ENCODE results near the gene PTPRN2.

Gene PTPRN2

DNA sequence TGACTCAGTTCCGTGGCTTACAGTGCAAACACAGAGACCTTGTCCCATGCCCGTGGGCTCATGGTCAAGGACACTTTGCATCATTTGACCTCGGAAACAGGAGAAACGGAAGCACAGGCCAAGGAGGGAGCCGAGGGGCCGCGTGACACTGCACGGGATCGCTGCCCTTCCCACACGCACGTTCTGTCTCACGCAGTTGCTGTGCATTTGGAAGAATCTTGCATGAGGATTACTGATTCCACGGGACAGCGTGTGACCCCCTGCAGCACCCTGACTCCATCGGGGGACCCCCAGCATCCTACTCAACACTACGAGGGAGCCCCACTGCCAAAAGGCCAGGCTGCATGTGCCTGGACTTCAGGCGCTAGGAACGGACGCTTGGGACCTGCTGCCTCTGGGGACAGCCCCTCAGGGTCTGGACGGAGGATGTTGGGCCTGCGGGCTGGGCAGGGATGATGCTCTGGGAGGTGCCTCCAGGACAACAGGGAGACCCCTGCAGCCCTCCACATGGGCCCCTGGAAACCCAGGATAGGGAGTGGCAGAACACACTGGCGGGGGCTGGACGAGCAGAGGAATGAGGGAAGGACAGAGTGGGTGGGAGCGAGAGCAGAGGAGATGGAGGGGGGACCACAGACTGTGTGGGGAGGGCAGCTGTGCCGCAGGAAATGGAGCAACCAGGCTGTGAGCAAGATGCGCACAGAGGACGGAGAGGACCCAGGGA lies 1028.6 kb downstream of the PTPRN2 start:
- no peak for DNase-seq

DNA sequence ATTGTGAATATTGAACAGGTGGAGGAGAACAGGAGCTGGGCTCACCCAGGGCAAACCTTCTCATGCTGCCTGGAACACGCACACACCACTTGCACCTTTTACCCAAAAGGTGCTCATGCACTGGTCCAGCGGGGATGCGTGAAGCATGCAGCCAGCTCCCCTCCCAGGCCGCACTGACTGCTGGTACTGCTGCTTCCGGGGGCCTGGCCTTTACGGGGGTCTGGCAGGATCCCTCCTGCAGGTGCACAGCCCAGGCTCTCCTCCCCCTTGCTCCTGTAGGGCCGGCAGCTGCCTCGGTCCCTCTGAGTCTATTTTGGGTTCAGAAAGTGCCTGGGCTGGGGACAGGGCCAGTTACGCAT lies 1029.1 kb downstream of the PTPRN2 start:
- DNase-seq: no peak

DNA sequence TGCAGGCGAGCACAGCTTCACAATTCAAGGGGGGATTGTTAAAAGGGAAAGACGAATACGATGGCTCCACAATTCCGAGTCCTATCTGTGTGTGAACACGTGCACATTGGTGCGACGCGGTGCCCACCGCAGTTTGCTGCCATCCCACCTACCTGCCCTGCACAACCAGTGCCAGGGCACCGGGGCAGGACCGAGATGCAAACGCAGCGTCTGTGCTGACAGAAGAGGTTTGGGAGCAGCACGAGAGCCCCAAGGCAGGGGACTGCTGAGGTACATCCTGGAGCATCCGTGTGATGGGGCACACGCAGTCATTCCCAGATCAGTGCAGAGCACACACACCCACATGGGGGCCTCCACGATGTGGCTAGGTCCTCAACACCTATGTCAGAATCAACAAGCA lies 1029.6 kb downstream of the PTPRN2 start:
- DNase-seq: no peak

DNA sequence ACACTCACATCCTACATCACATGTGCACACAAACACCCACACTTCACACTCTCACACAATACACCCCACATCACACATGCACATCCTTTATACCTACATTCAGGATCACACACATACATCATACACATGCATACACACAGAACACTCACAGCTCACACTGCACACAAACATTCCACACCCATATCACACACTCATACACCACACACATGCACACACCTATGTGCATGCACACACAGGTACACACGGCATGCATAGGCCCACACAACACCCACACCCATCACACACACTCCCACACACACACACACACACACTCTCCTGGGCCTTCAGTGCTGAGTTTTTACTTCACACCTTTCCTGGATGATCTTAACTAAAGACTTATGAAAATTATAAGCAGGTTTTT lies 1030.4 kb downstream of the PTPRN2 start:
- DNase-seq: no peak

DNA sequence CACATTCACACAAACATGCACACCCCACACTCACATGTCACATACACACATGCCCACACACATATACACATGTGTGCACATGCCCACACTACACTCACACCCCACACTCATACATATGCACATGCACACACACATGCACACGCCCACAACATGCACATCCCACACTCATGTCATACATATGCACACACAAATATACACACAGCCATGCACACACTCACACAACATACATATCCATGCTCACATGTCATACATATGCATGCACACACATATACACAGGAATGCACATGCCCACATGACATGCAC lies 1031.0 kb downstream of the PTPRN2 start:
- no peak for DNase-seq

DNA sequence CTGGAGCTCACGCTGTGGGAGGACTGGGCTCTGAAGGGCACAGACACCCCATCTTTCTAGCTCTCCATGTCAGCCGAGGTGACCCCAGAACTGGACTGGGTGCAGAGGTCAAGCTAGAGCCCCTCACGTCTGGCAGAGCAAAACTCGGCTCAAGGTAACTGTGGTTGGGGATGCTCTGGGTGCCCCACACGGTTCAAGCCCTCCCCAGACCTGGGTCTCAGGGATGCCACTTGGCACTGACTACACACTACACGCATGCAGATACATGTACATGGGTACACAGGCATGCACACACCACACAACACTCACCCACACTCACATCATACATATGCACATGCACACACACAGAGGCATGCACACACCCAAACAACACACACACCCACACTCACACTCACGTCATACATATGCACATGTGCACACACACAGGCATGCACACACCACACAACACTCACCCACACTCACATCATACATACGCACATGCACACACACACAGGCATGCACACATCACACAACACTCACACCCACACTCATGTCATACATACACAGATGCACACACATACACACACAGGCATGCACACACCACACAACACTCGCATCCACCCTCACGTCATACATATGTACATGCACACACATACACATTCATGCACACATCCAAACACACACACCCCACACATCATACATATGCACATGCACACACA lies 1031.5 kb downstream of the PTPRN2 start:
- DNase-seq: no peak

DNA sequence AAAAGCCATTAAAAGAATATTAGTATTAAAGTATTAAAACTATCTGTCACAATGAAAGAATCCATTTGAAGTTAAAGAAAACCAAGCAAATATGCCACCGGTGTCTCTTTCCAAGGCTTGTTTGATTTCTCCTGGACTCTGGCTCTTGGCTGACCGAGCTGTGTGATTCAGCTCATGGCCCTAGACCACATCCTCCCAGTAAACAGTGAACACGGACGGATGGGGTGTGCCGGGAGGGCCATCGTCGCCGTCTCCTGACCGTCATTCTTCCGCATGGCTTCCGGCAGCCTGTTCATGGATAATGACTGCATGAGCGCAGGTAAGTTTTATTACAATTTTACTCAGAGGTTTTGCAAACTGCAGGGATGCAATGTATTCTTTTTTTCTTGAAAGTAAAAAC lies 1032.3 kb downstream of the PTPRN2 start:
- no peak for DNase-seq

DNA sequence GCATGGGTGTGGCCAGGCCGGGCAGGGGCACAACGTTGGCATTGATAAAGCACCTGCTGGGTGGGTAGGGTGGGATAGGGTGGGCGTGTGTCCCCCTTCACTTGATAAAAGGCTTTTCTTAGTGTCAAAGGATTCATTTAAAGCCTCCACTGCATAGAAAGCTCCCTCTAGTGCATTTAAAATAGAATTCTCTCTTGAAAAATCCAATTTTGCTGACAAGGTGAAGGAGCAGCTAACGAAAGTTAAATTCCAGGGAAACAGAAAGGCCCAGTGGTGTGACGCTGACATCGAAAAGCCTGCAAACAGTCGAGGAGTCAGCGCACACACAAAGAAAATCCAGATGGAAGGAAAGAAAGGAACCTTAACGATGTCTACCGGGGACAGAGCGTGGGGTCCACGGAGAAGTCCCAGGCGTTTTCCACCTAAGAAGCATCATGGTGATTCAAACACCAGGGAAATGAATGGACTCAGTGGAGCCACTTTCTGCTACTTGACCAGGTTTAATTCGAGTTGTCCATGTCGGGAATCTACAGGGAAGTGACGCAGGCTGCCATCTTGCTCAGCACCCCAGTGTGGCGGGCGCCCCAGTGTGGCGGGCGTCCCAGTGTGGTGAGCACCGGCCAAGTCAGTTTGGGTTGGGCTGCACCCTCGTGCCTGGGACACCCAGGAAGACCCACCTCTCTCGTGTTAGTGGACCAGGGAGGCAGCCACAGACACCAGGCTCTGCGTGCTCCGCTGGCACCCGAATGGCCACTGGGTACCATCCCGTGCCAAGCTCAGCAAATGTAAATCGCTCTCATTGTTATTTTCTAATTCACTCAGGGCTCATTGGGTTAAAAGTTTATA lies 1033.0 kb downstream of the PTPRN2 start:
- DNase-seq: no peak

DNA sequence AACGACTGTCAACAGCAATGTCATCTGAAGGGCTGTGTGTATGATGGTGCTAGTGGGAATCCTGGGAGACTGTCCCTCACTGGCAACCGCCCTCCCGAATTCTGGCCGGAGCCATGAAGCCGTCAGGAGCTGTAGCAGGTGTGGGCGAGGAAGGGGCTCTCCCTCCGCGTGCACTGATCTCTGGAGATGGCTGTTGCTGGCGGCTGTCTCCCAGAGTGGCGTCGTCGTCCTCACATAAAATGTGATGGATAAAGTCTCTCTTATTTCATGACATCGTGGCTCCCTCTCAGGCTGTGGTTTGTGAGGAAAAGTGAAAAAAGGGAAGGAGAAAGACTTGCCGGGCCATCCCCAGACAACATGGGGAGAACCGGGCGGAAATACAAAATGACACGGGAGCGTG lies 1034.4 kb downstream of the PTPRN2 start:
- DNase-seq: no peak

DNA sequence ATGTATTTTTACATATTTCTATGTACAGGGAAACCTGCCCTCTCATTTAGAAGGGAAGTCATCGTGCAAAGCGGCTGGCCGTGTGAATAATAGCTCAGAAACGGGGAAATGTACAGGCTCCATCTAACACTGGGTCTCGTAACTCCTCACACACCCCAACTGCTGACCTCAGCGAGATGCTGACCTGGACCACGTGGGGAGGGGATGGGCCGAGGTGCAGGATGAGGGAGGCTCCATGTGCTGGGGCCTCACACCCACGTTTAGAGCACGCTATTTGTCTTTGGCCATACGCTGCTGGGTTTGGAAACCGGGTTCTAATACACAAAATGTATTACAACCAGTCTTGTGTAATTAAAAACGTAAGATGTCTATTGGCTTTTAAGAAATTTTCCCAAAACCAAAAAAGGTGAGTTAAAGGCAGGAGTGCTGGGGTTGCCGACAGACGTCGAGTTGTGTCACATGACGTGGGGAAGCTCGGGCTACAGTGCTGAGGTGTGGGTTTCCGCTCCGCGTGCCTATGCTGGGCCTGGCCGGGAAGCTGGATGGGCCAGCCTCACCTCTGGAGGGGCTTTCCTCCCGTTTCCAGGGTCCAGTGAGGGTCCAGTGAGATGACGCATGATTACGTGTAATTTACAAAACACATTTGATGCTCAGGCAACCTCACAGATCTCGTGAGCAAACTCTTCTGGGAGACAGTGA lies 1035.2 kb downstream of the PTPRN2 start:
- DNase-seq: no peak

DNA sequence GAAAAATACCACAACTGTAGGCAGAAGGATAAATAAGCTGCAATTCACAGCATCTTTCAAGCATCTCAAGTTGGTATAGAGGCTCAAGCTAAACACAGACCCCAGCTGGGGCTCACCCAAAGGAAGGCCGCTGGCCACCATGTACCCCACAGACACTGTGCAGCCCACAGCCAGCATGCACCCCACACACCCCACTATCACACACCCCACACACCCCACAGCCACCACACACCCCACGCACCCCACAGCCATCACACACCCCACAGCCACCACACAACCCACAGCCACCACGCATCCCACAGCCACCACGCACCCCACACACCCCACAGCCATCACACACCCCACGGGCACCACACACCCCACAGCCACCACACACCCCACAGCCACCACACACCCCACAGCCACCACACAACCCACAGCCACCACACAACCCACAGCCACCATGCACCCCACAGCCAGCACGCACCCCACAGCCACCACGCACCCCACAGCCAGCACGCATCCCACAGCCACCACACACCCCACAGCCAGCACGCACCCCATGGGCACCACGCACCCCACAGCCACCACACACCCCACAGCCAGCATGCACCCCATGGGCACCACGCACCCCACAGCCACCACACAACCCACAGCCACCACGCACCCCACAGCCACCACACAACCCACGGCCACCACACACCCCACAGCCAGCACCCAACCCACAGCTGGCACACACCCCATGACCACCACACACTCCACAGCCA lies 1036.1 kb downstream of the PTPRN2 start:
- no peak for DNase-seq

DNA sequence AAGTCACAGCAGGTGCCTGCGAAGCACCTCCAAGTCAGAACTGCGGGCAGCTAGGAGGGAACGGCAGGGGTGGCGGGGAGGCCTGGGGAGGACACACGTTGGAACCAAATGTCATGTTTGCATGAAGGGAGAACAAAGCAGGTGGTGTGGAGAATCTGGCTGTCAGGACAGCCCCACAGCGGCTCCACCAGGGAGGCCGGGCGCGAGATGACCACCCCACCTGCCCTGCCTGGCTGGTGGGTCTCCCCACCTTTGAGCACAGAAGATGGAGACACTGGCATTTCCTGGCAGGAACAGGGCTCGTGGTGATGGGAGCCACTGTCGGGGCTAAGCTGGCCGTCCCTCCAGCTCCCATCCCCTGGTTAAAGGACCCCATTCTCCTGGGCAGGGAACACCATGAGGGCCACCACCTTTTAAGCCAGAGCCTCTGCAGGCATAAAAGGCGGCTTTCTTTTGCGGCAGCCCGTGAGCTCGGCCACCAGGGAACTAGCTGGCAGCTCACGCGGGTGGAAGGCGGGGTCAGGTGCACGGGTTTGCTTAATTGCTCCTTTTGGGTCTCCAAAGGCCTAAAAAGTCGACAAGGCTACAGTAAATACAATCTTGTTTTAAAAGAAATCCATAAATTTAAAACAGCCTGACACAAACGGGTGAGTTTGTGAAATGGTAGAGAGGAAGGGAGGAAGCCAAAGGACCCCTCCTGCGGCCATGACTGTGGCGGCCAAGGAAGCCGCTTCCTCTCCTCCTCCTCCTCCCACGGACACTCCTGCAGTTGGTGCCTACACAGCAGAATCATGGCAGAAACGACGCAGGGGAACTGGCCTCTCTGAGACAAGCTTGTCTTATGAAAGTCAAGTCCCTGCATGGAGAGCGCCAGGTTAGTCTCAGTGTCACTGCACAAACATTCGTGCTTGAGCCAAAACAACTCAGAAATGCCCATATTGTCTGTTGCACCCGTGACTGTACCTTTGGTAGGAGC lies 1037.0 kb downstream of the PTPRN2 start:
- no peak for DNase-seq

DNA sequence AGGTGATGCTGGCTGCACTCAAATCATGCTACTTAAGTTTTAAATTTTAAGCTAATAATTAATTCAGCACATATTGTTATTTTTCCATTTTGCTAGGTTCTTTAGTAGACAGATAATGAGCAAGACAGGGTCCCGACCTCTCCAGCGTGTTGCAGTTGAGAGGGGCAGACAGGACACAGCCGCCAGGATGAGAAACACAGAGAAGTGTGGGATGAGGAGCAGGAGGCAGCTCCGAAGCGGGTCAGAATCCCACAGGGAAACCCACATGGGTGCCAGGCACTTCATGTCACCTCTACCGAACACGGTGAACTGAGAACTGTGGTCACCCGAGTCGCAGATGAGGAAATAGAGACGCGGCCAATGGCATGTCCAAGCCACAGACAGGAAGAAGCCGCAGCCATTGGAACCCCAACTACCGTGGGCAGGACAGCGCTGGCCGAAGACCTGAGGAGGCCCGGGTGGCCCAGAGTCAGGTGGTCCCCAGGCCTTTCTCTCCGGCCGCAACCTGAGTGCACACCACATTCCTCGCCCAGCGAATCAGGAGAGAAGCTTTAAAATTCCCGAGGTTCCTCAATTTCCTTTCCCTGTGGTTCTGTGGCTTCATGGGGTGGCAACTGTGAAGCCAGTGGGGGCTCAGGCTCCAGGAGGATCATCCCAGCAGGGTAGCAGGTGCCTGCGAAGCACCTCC lies 1037.9 kb downstream of the PTPRN2 start:
- no peak for DNase-seq

DNA sequence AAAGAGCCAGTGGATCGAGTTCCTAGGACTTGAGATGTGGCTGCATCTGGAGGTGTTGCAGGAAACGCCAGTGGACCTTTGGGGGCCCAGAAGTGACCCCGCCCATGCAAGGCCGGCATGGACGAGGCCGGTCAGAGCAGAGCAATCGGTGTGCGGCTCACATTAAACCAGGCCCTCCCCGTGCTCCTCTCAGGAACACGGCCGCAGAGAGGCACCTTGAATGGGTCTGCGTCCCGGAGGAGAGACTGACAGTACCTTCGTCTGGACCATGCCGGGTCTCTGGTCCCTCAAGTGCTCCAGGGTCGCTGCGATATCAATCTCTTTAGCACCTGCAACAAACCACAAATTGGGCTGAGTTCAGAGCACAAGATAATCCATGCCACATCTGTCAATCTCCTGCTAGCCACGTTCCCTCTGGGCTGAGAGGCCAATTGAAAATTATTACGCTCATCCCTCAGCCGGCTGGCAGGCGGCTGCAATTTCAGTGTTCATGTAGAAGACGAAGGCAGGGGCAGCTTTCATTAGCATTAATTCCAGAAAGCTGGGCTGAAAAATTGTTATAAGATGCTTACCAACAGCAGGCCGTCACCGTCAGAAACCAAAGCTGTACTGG lies 1038.8 kb downstream of the PTPRN2 start:
- DNase-seq: no peak

DNA sequence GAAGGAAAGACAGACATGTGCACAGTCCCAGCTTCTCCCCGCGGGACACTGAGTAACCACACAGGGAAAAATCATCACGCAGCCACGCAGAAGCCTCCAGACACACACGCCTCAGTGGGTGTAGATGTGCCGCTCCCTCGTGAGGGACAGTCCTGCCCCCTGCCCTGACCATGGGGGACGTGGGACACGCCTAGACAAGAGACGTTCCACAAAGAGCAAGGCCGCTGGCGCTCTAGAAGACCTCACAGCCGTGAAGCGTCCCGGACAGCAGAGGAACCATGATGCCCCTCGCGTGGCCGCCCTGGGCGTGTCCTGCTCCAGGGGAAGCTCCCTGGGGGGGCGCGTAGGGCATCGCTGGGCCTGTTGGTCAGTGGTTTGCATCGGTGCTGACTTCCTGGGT lies 1040.0 kb downstream of the PTPRN2 start:
- DNase-seq: no peak

DNA sequence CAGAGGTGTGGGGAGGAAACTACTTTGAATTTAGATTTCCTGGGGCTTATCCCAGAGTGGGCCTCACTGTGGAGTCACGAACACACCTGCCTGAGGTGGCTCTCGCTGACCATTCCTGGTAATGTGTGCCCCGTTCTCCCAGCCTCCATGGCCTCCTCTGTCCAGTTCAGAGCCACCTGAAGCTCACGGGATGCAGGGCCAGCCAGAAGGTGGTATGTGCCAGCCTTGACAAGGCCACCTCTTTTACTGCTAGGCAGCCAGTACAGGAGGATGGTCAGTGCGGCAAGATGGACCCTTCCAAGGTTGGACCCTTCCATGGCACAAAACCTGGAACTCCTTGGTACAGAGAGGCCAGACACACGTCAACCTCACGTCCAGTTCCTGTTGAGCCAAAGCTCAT lies 1040.5 kb downstream of the PTPRN2 start:
- DNase-seq: no peak

DNA sequence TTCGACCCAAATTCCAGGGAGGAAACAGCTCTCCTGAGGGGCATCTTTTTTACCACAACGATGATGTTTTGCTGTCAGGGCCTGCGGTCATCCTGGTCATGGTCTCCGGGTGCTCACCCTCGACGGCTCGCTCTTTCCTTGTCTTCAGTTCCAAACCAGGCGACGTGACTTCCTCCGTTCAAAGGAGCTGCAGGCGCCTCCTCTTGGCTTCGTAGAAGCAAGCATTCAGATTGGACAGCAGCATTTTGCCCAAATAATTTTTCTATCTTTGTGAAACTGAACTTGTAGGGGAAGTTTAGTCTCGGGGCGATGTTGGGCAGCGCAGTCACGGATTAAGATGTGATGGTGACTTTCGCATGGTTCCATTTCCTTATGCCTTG lies 1042.0 kb downstream of the PTPRN2 start:
- DNase-seq: no peak

DNA sequence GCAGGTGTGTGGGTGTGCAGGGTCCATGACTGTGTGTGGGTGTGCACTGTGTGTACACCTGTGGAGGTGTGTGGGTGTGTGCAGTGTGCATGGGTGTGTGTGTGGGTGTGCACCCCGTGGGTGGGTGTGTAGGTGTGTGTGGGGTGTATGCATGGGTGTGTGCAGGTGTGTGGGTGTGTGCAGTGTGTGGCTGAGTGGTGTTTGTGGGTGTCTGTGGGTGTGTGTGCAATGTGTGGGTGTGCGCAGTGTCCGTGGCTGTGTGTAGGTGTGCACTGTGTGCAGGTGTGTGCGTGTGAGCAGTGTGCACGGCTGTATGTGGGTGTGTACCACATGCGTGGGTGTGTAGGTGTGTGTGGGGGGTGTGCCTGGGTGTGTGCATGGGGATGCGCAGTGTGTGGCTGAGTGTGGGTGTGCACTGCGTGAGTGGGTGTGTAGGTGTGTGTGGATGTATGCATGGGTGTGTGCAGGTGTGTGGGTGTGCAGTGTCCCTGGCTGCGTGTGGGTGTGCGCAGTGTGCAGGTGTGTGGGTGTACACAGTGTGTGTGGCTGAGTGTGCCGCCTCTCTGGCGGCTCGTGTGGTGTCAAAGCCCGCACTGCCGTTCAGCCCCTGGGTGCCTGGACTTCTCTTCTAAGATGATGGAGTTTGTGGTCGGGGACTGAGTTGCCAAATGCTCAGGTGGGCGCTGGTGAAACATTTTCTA lies 1042.5 kb downstream of the PTPRN2 start:
- DNase-seq: no peak

DNA sequence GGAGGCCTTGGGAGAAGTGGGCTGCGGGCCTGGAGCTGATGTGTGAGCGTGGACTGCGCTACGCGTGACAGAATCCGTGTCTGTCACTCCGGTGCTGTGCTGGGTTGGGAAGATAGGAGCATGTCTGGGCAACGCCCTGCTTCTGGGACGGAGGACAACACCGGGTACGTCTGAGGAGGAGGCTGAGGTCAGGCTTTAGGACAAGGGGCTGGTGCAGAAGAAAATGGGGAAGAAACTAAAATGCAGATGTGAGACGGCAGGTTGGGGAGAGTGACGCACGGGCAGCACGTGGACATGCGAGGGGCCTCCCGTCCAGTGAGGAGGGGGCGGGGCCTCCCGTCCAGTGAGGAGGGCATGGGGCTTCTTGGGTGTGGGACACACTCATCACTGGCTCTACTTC lies 1043.4 kb downstream of the PTPRN2 start:
- DNase-seq: no peak

DNA sequence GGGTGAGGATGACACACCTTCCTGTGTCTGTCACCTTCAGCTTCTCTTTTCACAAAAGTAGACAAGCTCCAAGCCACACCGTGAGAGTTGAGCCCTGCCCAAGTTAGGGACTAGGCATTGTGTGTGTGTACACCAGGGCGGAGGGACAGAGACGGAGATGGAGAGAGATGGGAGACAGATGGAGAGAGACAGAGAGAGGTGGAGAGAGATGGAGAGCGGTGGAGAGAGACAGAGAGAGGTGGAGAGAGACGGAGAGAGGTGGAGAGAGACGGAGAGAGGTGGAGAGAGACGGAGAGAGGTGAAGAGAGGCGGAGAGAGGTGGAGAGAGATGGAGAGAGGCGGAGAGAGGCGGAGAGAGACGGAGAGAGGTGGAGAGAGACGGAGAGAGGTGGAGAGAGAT lies 1043.8 kb downstream of the PTPRN2 start:
- DNase-seq: no peak
